Stimulated activated CD4-positive, alpha-beta T cell treated with anti-CD3 and anti-CD28 coated beads, Interleukin-15, amount 100 ng/mL, for 24 hours (primary cell): ENCODE data around the gene WDR72.
"Not testable (repeated sequence)": the region's sequence is repeated elsewhere in the genome, so short reads cannot be mapped to it uniquely, and the experiment has no call there.

Source experiments
- DNase-seq: peaks from one replicate; pipeline ENCODE4 v3.0.0-alpha.2; 2020

Gene WDR72

GRCh38 chr15:53759411-53759931 is at the start of gene WDR72:
Gene WDR72 (minus strand): TSS chr15:53759663. CDS start chr15:53733149, 26,514 bp downstream.
- DNase-seq = no peak

GRCh38 chr15:53808058-53808706 is 48.7 kb upstream of the WDR72 start:
- DNase-seq = no peak

- DNase-seq = no peak
These were observed 48.0 kb upstream of the WDR72 start for GRCh38 chr15:53807501-53807900.

GRCh38 chr15:53802672-53803071 is 43.2 kb upstream of the WDR72 start:
- no peak for DNase-seq

GRCh38 chr15:53791581-53791980 is 32.1 kb upstream of the WDR72 start:
- DNase-seq = no peak

GRCh38 chr15:53789654-53790375 is 30.4 kb upstream of the WDR72 start:
- no peak for DNase-seq

- DNase-seq = no peak
These were observed 26.9 kb upstream of the WDR72 start for GRCh38 chr15:53786401-53786800.

GRCh38 chr15:53785241-53785640 is 25.8 kb upstream of the WDR72 start:
- not testable (repeated sequence) for DNase-seq

- no peak for DNase-seq
These were observed 3.5 kb upstream of the WDR72 start for GRCh38 chr15:53762916-53763315.

GRCh38 chr15:53758412-53758811 is 1.1 kb downstream of the WDR72 start:
- no peak for DNase-seq

- no peak for DNase-seq
These were observed 1.6 kb downstream of the WDR72 start for GRCh38 chr15:53757906-53758305.

- DNase-seq = no peak
These were observed 5.7 kb downstream of the WDR72 start for GRCh38 chr15:53753813-53754212.

GRCh38 chr15:53752406-53752805 is 7.1 kb downstream of the WDR72 start:
- no peak for DNase-seq

- no peak for DNase-seq
These were observed 11.9 kb downstream of the WDR72 start for GRCh38 chr15:53747501-53748068.

- no peak for DNase-seq
These were observed 13.4 kb downstream of the WDR72 start for GRCh38 chr15:53746101-53746500.

- DNase-seq = no peak
These were observed 19.8 kb downstream of the WDR72 start for GRCh38 chr15:53739651-53740050.

- no peak for DNase-seq
These were observed 20.3 kb downstream of the WDR72 start for GRCh38 chr15:53739187-53739586.

- no peak for DNase-seq
These were observed 38.0 kb downstream of the WDR72 start for GRCh38 chr15:53721334-53722087.

- DNase-seq = no peak
These were observed 42.3 kb downstream of the WDR72 start for GRCh38 chr15:53716909-53717876.

- DNase-seq = no peak
These were observed 46.2 kb downstream of the WDR72 start for GRCh38 chr15:53713218-53713617.

GRCh38 chr15:53710906-53711305 is 48.6 kb downstream of the WDR72 start:
- DNase-seq = no peak

GRCh38 chr15:53709821-53710220 is 49.6 kb downstream of the WDR72 start:
- no peak for DNase-seq
